Activated CD4-positive, alpha-beta T cell treated with anti-CD3 and anti-CD28 coated beads, Interleukin-2, amount 10 ng/mL, durations not matched to agents 7 days and 5 days (primary cell): ENCODE data around the gene TRDMT1. TPM values are rescaled to one million over a fixed set of nuclear protein-coding genes. Genes with fewer than 3 reads are reported as not detected.

Experiments
- CTCF ChIA-PET: fragments of 350-600 bp; sonication (Branson Sonifier 250); formaldehyde crosslinking; loops from one replicate; lab custom pipeline; 2021; ENCODE audit warnings: antibody characterized with exemption; lab: Charles Lee
- POLR2A ChIA-PET: fragments of 350-600 bp; sonication (Branson Sonifier 250); formaldehyde crosslinking; loops from one replicate; lab custom pipeline; 2021; ENCODE audit warnings: antibody characterized with exemption; lab: Charles Lee
- DNase-seq: peaks from one replicate; pipeline ENCODE4 v3.0.0-alpha.2; 2020
- H3K27ac Mint-ChIP-seq: one replicate; pipeline ENCODE4 v1.8.0; 2021; ENCODE audit warnings: mild to moderate bottlenecking, moderate library complexity, mixed read lengths
- H3K27me3 Mint-ChIP-seq: one replicate; pipeline ENCODE4 v1.8.0; 2021; ENCODE audit warnings: mixed read lengths
- H3K36me3 Mint-ChIP-seq: one replicate; pipeline ENCODE4 v1.8.0; 2021; ENCODE audit warnings: low read depth, mixed read lengths
- H3K4me1 Mint-ChIP-seq: one replicate; pipeline ENCODE4 v1.8.0; 2021; ENCODE audit warnings: mixed read lengths
- H3K4me3 Mint-ChIP-seq: one replicate; pipeline ENCODE4 v1.8.0; 2021; ENCODE audit warnings: mild to moderate bottlenecking, moderate library complexity, mixed read lengths
- H3K9me3 Mint-ChIP-seq: one replicate; pipeline ENCODE4 v1.8.0; 2021; ENCODE audit warnings: mixed read lengths
- total RNA-seq, 2 experiments: library from RNA; stranded (reverse); gene quantifications; one replicate each; pipeline ENCODE4 v1.2.3, GENCODE V29; 2021

The TRDMT1 gene
- total RNA-seq, 2 experiments from 2014 or later = 14.1 to 17.2 TPM

DNA sequence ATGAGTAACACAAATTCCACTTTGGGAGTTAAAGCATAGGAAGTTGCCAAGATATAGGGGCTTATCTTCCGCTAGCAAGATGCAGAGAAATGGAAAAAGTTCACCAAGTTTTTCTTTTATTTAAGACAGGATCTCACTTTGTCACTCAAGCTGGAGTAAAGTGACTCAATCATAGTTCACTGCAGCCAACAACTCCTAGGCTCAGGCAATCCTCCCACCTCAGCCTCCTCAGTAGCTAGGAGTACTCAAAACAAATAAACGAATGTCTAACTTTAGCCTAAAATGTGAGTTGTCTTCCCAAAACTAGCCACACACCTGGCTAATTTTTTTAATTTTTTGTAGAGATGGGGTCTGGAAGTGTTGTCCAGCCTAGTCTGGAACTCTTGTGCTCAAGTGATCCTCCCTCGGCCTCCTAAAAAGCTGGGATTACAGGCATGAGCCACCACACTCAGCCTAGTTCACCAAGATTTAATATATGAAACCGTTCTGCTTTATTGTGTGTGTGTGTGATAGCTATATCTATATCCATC lies 36.5 kb upstream of the TRDMT1 start:
- Mint-ChIP-seq H3K27ac (peak overlapping the region; percentile 27), H3K36me3 (peaks cover 48% of the 10 kb centered on the region), H3K4me1 (peaks cover 49% of the 10 kb centered on the region), H3K9me3 (peaks cover 5% of the 10 kb centered on the region), H3K4me3 (no peak overlapping the region), H3K27me3 (no peaks in the 10 kb centered on the region)
- CTCF ChIA-PET = interaction anchor here (0.8 kb wide), 1 partner anchor 9 kb away, joined by 4 read pairs; no protein-coding TSS in a partner anchor
- POLR2A ChIA-PET = interaction anchor here (0.7 to 1.2 kb wide), 2 partner anchors 10 to 215 kb away, joined by 3 read pairs; partner anchors contain the start of gene VIM
- DNase-seq = no peak

GRCh38 chr10:17237149-17237527 lies 35.7 kb upstream of the TRDMT1 start:
- Mint-ChIP-seq H3K4me3 (no peak overlapping the region), H3K36me3 (peaks cover 54% of the 10 kb centered on the region), H3K9me3 (peaks cover 5% of the 10 kb centered on the region), H3K27me3 (no peaks in the 10 kb centered on the region), H3K4me1 (peaks cover 54% of the 10 kb centered on the region), H3K27ac (no peak overlapping the region)
- ChIA-PET CTCF (interaction anchor here (0.5 to 0.8 kb wide), 2 partner anchors 10 to 52 kb away, joined by 3 to 4 read pairs; no protein-coding TSS in a partner anchor), POLR2A (interaction anchor here (1.2 kb wide), 1 partner anchor 9 kb away, joined by 3 read pairs; the partner anchor contains the start of gene VIM)
- DNase-seq = no peak

GRCh38 chr10:17236468-17237148 lies 35.1 kb upstream of the TRDMT1 start:
- H3K27me3 Mint-ChIP-seq = no peaks in the 10 kb centered on the region
- ChIA-PET POLR2A (no interaction called here), CTCF (interaction anchor here (0.5 to 2.5 kb wide), 2 partner anchors 18 to 53 kb away, joined by 3 to 5 read pairs; no protein-coding TSS in a partner anchor)
- no peak for DNase-seq
- no peak overlapping the region for H3K27ac Mint-ChIP-seq
- H3K4me1 Mint-ChIP-seq = peaks cover 54% of the 10 kb centered on the region
- peaks cover under 1% of the 10 kb centered on the region for H3K9me3 Mint-ChIP-seq
- no peak overlapping the region for H3K4me3 Mint-ChIP-seq
- peaks cover 57% of the 10 kb centered on the region for H3K36me3 Mint-ChIP-seq

GRCh38 chr10:17235136-17235535 lies 33.7 kb upstream of the TRDMT1 start:
- ChIA-PET CTCF (interaction anchor here (2.5 kb wide), 1 partner anchor 20 kb away, joined by 5 read pairs; no protein-coding TSS in a partner anchor), POLR2A (interaction anchor here (0.6 kb wide), 1 partner anchor 45 kb away, joined by 3 read pairs; no protein-coding TSS in a partner anchor)
- Mint-ChIP-seq H3K36me3 (peaks cover 72% of the 10 kb centered on the region), H3K4me1 (peaks cover 60% of the 10 kb centered on the region), H3K9me3 (no peaks in the 10 kb centered on the region), H3K27ac (peak overlapping the region; percentile 74), H3K27me3 (no peaks in the 10 kb centered on the region), H3K4me3 (peak overlapping the region; percentile 55)
- DNase-seq = peak; percentile 23

DNA sequence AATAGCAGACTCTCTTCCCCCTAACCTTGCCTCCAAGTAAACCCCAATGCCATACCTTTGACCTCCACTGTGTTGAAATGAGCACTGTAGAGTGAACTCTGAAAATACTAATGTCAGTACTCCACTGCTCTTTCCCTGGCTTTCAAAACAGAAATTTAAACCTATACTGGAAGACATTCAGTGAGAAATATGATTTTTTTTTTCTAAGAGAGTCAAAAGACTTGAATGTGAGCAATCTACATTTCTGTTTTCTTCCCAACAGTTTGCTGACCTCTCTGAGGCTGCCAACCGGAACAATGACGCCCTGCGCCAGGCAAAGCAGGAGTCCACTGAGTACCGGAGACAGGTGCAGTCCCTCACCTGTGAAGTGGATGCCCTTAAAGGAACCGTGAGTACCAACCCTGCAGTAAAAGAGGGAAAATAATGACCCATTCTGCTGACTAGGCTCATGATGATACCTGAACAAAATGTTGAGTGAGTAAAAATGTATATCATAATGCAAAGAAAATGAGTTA lies 33.0 kb upstream of the TRDMT1 start:
- H3K36me3 Mint-ChIP-seq = peaks cover 77% of the 10 kb centered on the region
- DNase-seq = no peak
- POLR2A ChIA-PET = interaction anchor here (0.6 kb wide), 1 partner anchor 44 kb away, joined by 3 read pairs; no protein-coding TSS in a partner anchor
- peaks cover 60% of the 10 kb centered on the region for H3K4me1 Mint-ChIP-seq
- CTCF ChIA-PET = interaction anchor here (2.5 kb wide), 1 partner anchor 20 kb away, joined by 5 read pairs; no protein-coding TSS in a partner anchor
- no peaks in the 10 kb centered on the region for H3K9me3 Mint-ChIP-seq
- H3K4me3 Mint-ChIP-seq = peak overlapping the region; percentile 55
- H3K27ac Mint-ChIP-seq = peak overlapping the region; percentile 50
- no peaks in the 10 kb centered on the region for H3K27me3 Mint-ChIP-seq

DNA sequence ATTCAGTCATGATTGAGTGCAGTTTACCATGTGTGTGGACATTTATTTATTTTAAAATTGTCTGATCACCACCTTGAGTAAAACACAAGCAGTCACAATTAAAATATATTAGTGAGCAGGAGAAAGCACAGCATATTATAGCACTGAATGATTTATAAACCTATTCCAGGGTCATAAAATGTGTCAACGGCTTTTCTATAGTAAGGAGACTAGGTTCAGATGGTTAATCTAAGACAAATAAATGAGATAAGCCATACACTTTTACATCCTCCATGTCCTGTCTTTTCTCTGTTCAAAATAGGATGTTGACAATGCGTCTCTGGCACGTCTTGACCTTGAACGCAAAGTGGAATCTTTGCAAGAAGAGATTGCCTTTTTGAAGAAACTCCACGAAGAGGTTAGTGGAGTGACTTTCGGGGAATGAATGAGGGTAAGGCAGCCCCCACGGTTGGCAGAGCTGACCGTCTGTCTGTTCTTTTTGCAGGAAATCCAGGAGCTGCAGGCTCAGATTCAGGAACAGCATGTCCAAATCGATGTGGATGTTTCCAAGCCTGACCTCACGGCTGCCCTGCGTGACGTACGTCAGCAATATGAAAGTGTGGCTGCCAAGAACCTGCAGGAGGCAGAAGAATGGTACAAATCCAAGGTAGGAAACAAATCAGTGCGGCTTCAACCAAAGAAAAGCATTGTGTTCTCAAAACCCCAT lies 32.0 kb upstream of the TRDMT1 start:
- H3K27ac Mint-ChIP-seq = peak overlapping the region; percentile 62
- H3K4me3 Mint-ChIP-seq = peak overlapping the region; percentile 36
- POLR2A ChIA-PET = no interaction called here
- CTCF ChIA-PET = no interaction called here
- DNase-seq = no peak
- peaks cover 80% of the 10 kb centered on the region for H3K36me3 Mint-ChIP-seq
- H3K4me1 Mint-ChIP-seq = peaks cover 55% of the 10 kb centered on the region
- H3K27me3 Mint-ChIP-seq = no peaks in the 10 kb centered on the region
- H3K9me3 Mint-ChIP-seq = no peaks in the 10 kb centered on the region

DNA sequence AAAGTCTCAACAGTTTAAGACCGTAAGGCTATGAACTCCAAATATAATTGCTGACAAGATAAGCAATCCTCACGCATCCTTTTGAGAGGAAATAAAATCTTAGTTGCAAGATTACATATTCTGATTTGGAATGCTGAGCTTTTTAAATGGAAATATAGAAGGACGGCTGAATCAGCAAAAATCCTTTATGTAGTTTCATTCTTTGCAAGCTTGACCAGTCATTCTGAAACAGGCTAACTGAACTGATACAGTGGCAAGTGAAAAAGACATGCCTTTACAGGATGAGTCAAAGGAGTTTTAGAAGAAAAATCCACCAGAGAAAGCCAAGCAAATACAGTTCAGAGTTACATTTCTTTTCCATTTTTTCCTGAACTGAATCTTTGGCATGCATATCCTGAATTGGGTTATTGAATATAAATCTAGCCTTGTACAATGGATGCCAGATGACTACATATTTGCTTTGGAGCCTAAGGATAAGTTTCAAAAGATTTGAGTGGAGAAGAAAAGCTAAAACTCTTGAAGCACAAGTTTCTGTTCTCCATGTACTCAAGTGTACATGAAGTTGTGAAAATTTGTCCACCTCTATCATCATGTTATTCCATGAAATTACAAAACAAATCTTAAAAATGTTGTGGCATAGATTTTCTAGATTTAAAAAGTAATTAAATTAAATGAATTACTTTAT lies 30.9 kb upstream of the TRDMT1 start:
- CTCF ChIA-PET = no interaction called here
- no peak for DNase-seq
- peak overlapping the region; percentile 99 for H3K4me3 Mint-ChIP-seq
- peaks cover 73% of the 10 kb centered on the region for H3K36me3 Mint-ChIP-seq
- POLR2A ChIA-PET = interaction anchor here (0.5 kb wide), 1 partner anchor 115 kb away, joined by 3 read pairs; no protein-coding TSS in a partner anchor
- peak overlapping the region; percentile 100 for H3K27ac Mint-ChIP-seq
- peaks cover 56% of the 10 kb centered on the region for H3K4me1 Mint-ChIP-seq
- H3K9me3 Mint-ChIP-seq = no peaks in the 10 kb centered on the region
- no peaks in the 10 kb centered on the region for H3K27me3 Mint-ChIP-seq

DNA sequence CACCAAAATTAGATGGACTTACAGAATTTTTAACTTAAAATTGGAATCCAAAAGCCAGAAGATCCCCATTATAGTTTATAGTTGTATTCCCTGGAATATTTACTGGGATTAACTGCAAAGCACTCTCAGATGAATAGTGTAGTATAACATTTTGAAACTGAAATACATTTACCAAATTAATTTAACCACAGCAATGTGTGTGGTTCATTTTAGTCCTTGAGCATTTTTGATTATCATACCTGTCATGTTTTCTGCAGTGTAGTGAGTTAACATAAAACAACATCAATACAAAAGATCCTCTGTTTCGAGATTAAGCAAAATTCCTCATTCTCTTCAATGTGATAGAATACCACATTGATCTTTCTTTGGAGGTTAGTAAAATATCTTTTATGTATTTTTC lies 30.3 kb upstream of the TRDMT1 start:
- Mint-ChIP-seq H3K36me3 (peaks cover 68% of the 10 kb centered on the region), H3K27me3 (no peaks in the 10 kb centered on the region), H3K27ac (peak overlapping the region; percentile 100), H3K4me1 (peaks cover 62% of the 10 kb centered on the region), H3K4me3 (peak overlapping the region; percentile 99), H3K9me3 (no peaks in the 10 kb centered on the region)
- no peak for DNase-seq
- CTCF ChIA-PET = no interaction called here
- POLR2A ChIA-PET = interaction anchor here (0.5 kb wide), 2 partner anchors 34 to 114 kb away, joined by 3 read pairs; no protein-coding TSS in a partner anchor

DNA sequence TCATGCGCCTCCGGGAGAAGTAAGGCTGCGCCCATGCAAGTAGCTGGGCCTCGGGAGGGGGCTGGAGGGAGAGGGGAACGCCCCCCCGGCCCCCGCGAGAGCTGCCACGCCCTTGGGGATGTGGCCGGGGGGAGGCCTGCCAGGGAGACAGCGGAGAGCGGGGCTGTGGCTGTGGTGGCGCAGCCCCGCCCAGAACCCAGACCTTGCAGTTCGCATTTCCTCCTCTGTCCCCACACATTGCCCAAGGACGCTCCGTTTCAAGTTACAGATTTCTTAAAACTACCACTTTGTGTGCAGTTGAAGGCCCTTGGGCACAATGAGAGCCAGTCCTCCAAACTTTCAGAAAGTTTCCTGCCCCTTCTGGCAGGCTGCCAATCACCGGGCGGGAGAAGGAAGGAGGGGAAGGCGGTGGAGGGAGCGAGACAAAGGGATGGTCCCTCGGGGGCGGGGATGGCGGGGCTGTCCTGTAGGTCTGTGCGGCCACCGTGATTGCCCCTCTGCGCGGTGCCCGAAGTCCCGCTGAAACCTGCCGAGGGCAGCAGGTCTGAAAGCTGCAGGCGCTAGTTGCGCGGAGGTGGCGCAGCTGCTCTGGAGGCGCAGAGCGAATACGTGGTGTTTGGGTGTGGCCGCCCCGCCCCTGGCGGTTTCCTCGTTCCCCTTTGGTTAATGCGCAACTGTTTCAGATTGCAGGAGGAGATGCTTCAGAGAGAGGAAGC lies 28.7 kb upstream of the TRDMT1 start:
- peaks cover 63% of the 10 kb centered on the region for H3K4me1 Mint-ChIP-seq
- H3K27me3 Mint-ChIP-seq = no peaks in the 10 kb centered on the region
- H3K4me3 Mint-ChIP-seq = peak overlapping the region; percentile 99
- POLR2A ChIA-PET = interaction anchor here (1.0 to 2.2 kb wide), 5 partner anchors 9 to 414 kb away, joined by 3 to 20 read pairs (median 4); partner anchors contain the start of gene STAM
- CTCF ChIA-PET = interaction anchor here (0.6 to 2.6 kb wide), 17 partner anchors 9 to 415 kb away, joined by 3 to 13 read pairs (median 4); partner anchors contain the start of genes RSU1 and TRDMT1
- H3K27ac Mint-ChIP-seq = peak overlapping the region; percentile 100
- no peaks in the 10 kb centered on the region for H3K9me3 Mint-ChIP-seq
- peaks cover 57% of the 10 kb centered on the region for H3K36me3 Mint-ChIP-seq
- DNase-seq = peak; percentile 94

DNA sequence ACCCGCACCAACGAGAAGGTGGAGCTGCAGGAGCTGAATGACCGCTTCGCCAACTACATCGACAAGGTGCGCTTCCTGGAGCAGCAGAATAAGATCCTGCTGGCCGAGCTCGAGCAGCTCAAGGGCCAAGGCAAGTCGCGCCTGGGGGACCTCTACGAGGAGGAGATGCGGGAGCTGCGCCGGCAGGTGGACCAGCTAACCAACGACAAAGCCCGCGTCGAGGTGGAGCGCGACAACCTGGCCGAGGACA lies 28.2 kb upstream of the TRDMT1 start:
- DNase-seq = no peak
- ChIA-PET CTCF (interaction anchor here (0.7 to 2.6 kb wide), 12 partner anchors 9 to 416 kb away, joined by 3 to 13 read pairs (median 4); partner anchors contain the start of genes RSU1 and TRDMT1), POLR2A (interaction anchor here (1.0 to 2.2 kb wide), 5 partner anchors 8 to 414 kb away, joined by 3 to 20 read pairs (median 4); partner anchors contain the start of gene STAM)
- H3K27me3 Mint-ChIP-seq = peaks cover 2% of the 10 kb centered on the region
- peak overlapping the region; percentile 99 for H3K4me3 Mint-ChIP-seq
- no peaks in the 10 kb centered on the region for H3K9me3 Mint-ChIP-seq
- H3K36me3 Mint-ChIP-seq = peaks cover 56% of the 10 kb centered on the region
- H3K27ac Mint-ChIP-seq = peak overlapping the region; percentile 100
- H3K4me1 Mint-ChIP-seq = peaks cover 62% of the 10 kb centered on the region

DNA sequence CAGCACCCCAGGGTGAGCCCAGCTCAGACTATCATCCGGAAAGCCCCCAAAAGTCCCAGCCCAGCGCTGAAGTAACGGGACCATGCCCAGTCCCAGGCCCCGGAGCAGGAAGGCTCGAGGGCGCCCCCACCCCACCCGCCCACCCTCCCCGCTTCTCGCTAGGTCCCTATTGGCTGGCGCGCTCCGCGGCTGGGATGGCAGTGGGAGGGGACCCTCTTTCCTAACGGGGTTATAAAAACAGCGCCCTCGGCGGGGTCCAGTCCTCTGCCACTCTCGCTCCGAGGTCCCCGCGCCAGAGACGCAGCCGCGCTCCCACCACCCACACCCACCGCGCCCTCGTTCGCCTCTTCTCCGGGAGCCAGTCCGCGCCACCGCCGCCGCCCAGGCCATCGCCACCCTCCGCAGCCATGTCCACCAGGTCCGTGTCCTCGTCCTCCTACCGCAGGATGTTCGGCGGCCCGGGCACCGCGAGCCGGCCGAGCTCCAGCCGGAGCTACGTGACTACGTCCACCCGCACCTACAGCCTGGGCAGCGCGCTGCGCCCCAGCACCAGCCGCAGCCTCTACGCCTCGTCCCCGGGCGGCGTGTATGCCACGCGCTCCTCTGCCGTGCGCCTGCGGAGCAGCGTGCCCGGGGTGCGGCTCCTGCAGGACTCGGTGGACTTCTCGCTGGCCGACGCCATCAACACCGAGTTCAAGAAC lies 27.7 kb upstream of the TRDMT1 start:
- POLR2A ChIA-PET = interaction anchor here (1.0 to 2.2 kb wide), 6 partner anchors 8 to 415 kb away, joined by 3 to 20 read pairs (median 4); partner anchors contain the start of gene STAM

More for the DNA sequence above, 27.7 kb upstream of the TRDMT1 start:
- no peaks in the 10 kb centered on the region for H3K9me3 Mint-ChIP-seq
- H3K4me3 Mint-ChIP-seq = peak overlapping the region; percentile 99
- H3K27ac Mint-ChIP-seq = peak overlapping the region; percentile 100
- CTCF ChIA-PET = interaction anchor here (0.7 to 2.6 kb wide), 14 partner anchors 8 to 416 kb away, joined by 3 to 13 read pairs (median 4); partner anchors contain the start of genes RSU1 and TRDMT1
- H3K36me3 Mint-ChIP-seq = peaks cover 51% of the 10 kb centered on the region
- H3K27me3 Mint-ChIP-seq = peaks cover 2% of the 10 kb centered on the region
- peak; percentile 86 for DNase-seq
- H3K4me1 Mint-ChIP-seq = peaks cover 57% of the 10 kb centered on the region
